HepG2 (cell line): ENCODE measurements around the gene MED13L. TPM values are rescaled to one million over a fixed set of nuclear protein-coding genes. Genes with fewer than 3 reads are reported as not detected.

Experiments
- ATAC-seq: fragments of 200-7000 bp; cut with Tn5 transposase; 3 replicates; pipeline ENCODE4 v1.9.1; 2020; ENCODE audit warnings: mild to moderate bottlenecking, moderate library complexity
- BruUV-seq: library from RNA; stranded (reverse); fragments of 400-500 nt; replicated peaks from 2 replicates; lab custom pipeline; 2021; lab: Mats Ljungman, UMichigan
- CTCF ChIA-PET: fragments of 300-600 bp; formaldehyde crosslinking; extraction: SDS; loops from one replicate; lab custom pipeline; 2021; ENCODE audit warnings: low total read pairs, inconsistent platforms, low intra/inter-chr PET ratio; lab: Yijun Ruan, JAX
- POLR2A ChIA-PET: fragments of 350-600 bp; sonication (Branson Sonifier 250); formaldehyde crosslinking; loops from one replicate; lab custom pipeline; 2020; ENCODE audit warnings: antibody characterized with exemption, inconsistent platforms; lab: Yijun Ruan, JAX
- DNase-seq: peaks from one replicate; pipeline ENCODE4 v3.0.0-alpha.2; 2015; ENCODE audit warnings: low spot score
- FAIRE-seq: peaks from 3 replicates; lab custom pipeline; 2011; peaks lifted over from hg19 to GRCh38; lab: Jason Lieb, UNC
- H2AFZ ChIP-seq: one replicate; pipeline ENCODE4 v1.6.1; 2011; ENCODE audit warnings: low read length, inconsistent platforms
- H3K27ac ChIP-seq: fragments of 300-600 bp; 3 replicates; pipeline ENCODE4 v1.8.0; 2011; ENCODE audit warnings: mixed run types, mild to moderate bottlenecking, mixed read lengths, low read length, inconsistent platforms; ENCODE audit not compliant: insufficient read depth; ENCODE audit errors: extremely low read length
- H3K27me3 ChIP-seq, 2 experiments: fragments of 200-600 bp in 1 of 2; 2 replicates in 1 of 2; 3 replicates in 1 of 2; pipeline versions ENCODE4 v1.6.0 to v1.8.0; 2011; ENCODE audit warnings: low read length in 2 of 2, mild to moderate bottlenecking in 2 of 2, moderate library complexity in 2 of 2, inconsistent platforms in 1 of 2; ENCODE audit not compliant: insufficient read depth in 2 of 2, control insufficient read depth in 1 of 2
- H3K36me3 ChIP-seq, 2 experiments: fragments of 200-600 bp in 1 of 2; replicated peaks in 1 of 2; 2 replicates in 1 of 2; 3 replicates in 1 of 2; pipeline versions ENCODE4 v1.5.1 to v1.8.0; 2011; ENCODE audit warnings: low read length in 2 of 2, inconsistent platforms in 1 of 2; ENCODE audit not compliant: insufficient read depth in 2 of 2, control insufficient read depth in 1 of 2
- H3K4me1 ChIP-seq: 2 replicates; pipeline ENCODE4 v1.5.1; 2012; ENCODE audit warnings: low read length, inconsistent platforms; ENCODE audit not compliant: insufficient read depth
- H3K4me2 ChIP-seq: 2 replicates; pipeline ENCODE4 v1.6.0; 2011; ENCODE audit warnings: low read depth, low read length, inconsistent platforms
- H3K4me3 ChIP-seq, 3 experiments: fragments of 200-600 bp in 1 of 3; sonication (generic), shearing (Covaris generic) in 1 of 3; replicated peaks in 1 of 3; 2 replicates each; pipeline ENCODE4 v1.5.1; 2011 to 2016; ENCODE audit warnings: low read length in 3 of 3, inconsistent platforms in 2 of 3, low read depth in 2 of 3, mild to moderate bottlenecking in 2 of 3, control low read depth in 1 of 3, mixed read lengths in 1 of 3; ENCODE audit not compliant: insufficient read depth in 1 of 3
- H3K79me2 ChIP-seq: one replicate; pipeline ENCODE4 v1.6.1; 2011; ENCODE audit warnings: low read length, inconsistent platforms; ENCODE audit not compliant: insufficient read depth
- H3K9ac ChIP-seq: 2 replicates; pipeline ENCODE4 v1.6.0; 2011; ENCODE audit warnings: mild to moderate bottlenecking, low read depth, low read length, inconsistent platforms; ENCODE audit not compliant: insufficient read depth
- H3K9me3 ChIP-seq: 2 replicates; pipeline ENCODE4 v1.5.1; 2012; ENCODE audit warnings: mild to moderate bottlenecking, low read length
- H4K20me1 ChIP-seq: 2 replicates; pipeline ENCODE4 v1.6.0; 2011; ENCODE audit warnings: inconsistent platforms, mild to moderate bottlenecking, low read length, moderate library complexity; ENCODE audit not compliant: insufficient read depth
- LCORL ChIP-seq, 2 experiments: fragments of 450-650 bp in 1 of 2; sonication (generic) in 1 of 2; formaldehyde crosslinking in 1 of 2; IDR thresholded peaks; 2 replicates each; pipeline versions ENCODE4 v1.5.0 to v1.6.1; 2017 to 2020; ENCODE audit warnings: antibody characterized with exemption in 1 of 2, missing genetic modification reagents in 1 of 2
- RFXAP ChIP-seq: sonication (generic); formaldehyde crosslinking; IDR thresholded peaks from 2 replicates; pipeline ENCODE4 v1.4.0; 2020; ENCODE audit warnings: missing genetic modification reagents, borderline replicate concordance
- SKIL ChIP-seq: sonication (generic); formaldehyde crosslinking; IDR thresholded peaks from 2 replicates; pipeline ENCODE4 v1.8.0; 2022; ENCODE audit warnings: missing genetic modification reagents, mild to moderate bottlenecking, moderate library complexity, borderline replicate concordance
- SMYD3 ChIP-seq: sonication (generic); formaldehyde crosslinking; IDR thresholded peaks from 2 replicates; pipeline ENCODE4 v1.8.1; 2023; ENCODE audit warnings: mild to moderate bottlenecking, missing genetic modification reagents
- SRSF9 ChIP-seq: fragments of 200-400 bp; formaldehyde crosslinking; IDR thresholded peaks from 2 replicates; pipeline ENCODE4 v1.6.1; 2018; ENCODE audit warnings: borderline replicate concordance, mild to moderate bottlenecking, low read depth, low read length; ENCODE audit not compliant: insufficient read depth, poor library complexity, severe bottlenecking
- ZNF234 ChIP-seq: sonication (generic); formaldehyde crosslinking; conservative IDR thresholded peaks from 2 replicates; pipeline ENCODE4 v1.5.1; 2020; ENCODE audit warnings: mild to moderate bottlenecking, missing genetic modification reagents
- ZNF251 ChIP-seq: sonication (generic); formaldehyde crosslinking; IDR thresholded peaks from 2 replicates; pipeline ENCODE4 v1.9.0; 2021; ENCODE audit warnings: mild to moderate bottlenecking, missing genetic modification reagents
- ZNF280B ChIP-seq: sonication (generic); formaldehyde crosslinking; IDR thresholded peaks from 2 replicates; pipeline ENCODE4 v1.5.0; 2020; ENCODE audit warnings: missing genetic modification reagents, mild to moderate bottlenecking, borderline replicate concordance
- WGBS: methylation state at CpG from one replicate; pipeline ENCODE4 v1.1.6; 2017; ENCODE audit warnings: low lambda C conversion rate; 5-methylcytosine and 5-hydroxymethylcytosine counted together
- in situ Hi-C: cut with HindIII; loops from 2 replicates; pipeline ENCODE4 v1.10.0; 2017; ENCODE audit warnings: low pct_unique_long_range_greater_than_20kb; ENCODE audit not compliant: extremely low pct_ligation_motif_present
- intact Hi-C: fragments of 100-400 bp; cut with micrococcal nuclease; formaldehyde crosslinking; loops from one replicate; pipeline ENCODE4 v1.10.0; 2022; ENCODE audit not compliant: unreplicated experiment
- polyA plus RNA-seq, 8 experiments: library from polyadenylated mRNA; depleted of rRNA in 3 of 8; stranded (reverse) in 7 of 8; unstranded in 1 of 8; fragments of >200 nt; fragmentation: Illumina TruSeq in 4 of 8; extraction: Trizol in 4 of 8; gene quantifications; 2 replicates each; pipeline versions ENCODE4 v1.2.1 to v1.2.3, GENCODE V29; 2011 to 2016; ENCODE audit warnings: low read depth in 4 of 8, missing spikeins in 1 of 8, mixed read lengths in 1 of 8; ENCODE audit not compliant: insufficient read depth in 1 of 8
- total RNA-seq, 5 experiments: library from RNA; depleted of rRNA; stranded (reverse); fragments of >200 nt; fragmentation: Illumina TruSeq; extraction: Trizol; gene quantifications; 2 replicates each; pipeline ENCODE4 v1.2.3, GENCODE V29; 2016; ENCODE audit warnings: low read depth in 1 of 5

The MED13L gene
- total and polyA plus RNA-seq, 2 of the 13 experiments (the other 11 are each of a cell fraction or from before 2014, with no cell fraction given): 24.8 to 38.9 TPM

- Histone ChIP-seq H3K9ac (no peak overlapping the region), H3K4me3 (no peak overlapping the region), H3K79me2 (no peaks in the 10 kb centered on the region), H3K9me3 (no peaks in the 10 kb centered on the region), H3K27ac (no peak overlapping the region), H3K27me3 (peaks cover 3% of the 10 kb centered on the region in 2 experiments; a peak in 2 of 5 replicates), H2AFZ (no peak overlapping the region), H3K4me2 (no peak overlapping the region), H3K4me1 (no peaks in the 10 kb centered on the region; the same call in 1 of the 2 replicates), H4K20me1 (no peaks in the 10 kb centered on the region), H3K36me3 (no peaks in the 10 kb centered on the region)
- WGBS: 46% methylated on average over 1 of the region's 1 CpG
- ATAC-seq (no peak), DNase-seq (no peak), FAIRE-seq (no peak)
- in situ Hi-C loops: no loop called here
- POLR2A ChIA-PET: no interaction called here
- no TSS peak for BruUV-seq
- intact Hi-C loops: no loop called here
- CTCF ChIA-PET: no interaction called here
- no peak for TF ChIP-seq SRSF9
- TF ChIP-seq LCORL (IDR thresholded peaks at IDR 0.05): no peak
- no peak for TF ChIP-seq LCORL (CRISPR knock-in tag; IDR thresholded peaks at IDR 0.05)
- TF ChIP-seq RFXAP (CRISPR knock-in tag): no peak
- TF ChIP-seq ZNF251 (CRISPR knock-in tag): no peak
- TF ChIP-seq ZNF280B: no peak
- TF ChIP-seq SMYD3 (CRISPR knock-in tag): no peak
- TF ChIP-seq ZNF234 (CRISPR knock-in tag): no peak
- TF ChIP-seq SKIL: no peak
These were observed 31.9 kb upstream of the MED13L start for GRCh38 chr12:116309343-116309742.
